ENCODE measurements around the gene INTS7. TPM values are rescaled to one million over a fixed set of nuclear protein-coding genes. Genes with fewer than 3 reads are reported as not detected.

INTS7 gene
- total RNA-seq, 1 experiment from 2014 or later, result 35.5 TPM

GRCh38 chr1:211932933-211933254, 102.5 kb downstream of the INTS7 start:
- Histone ChIP-seq H3K4me1 (ENCODE audit: control insufficient read depth, insufficient read depth, low read length) (no peaks in the 10 kb centered on the region), H3K27ac (ENCODE audit: low read length) (no peak overlapping the region), H3K36me3 (ENCODE audit: control insufficient read depth, insufficient read depth, low read length) (no peaks in the 10 kb centered on the region), H3K27me3 (ENCODE audit: control insufficient read depth, insufficient read depth, low read length) (no peaks in the 10 kb centered on the region), H3K9me3 (ENCODE audit: control insufficient read depth, insufficient read depth, low read depth, low read length) (no peaks in the 10 kb centered on the region), H3K4me3 (ENCODE audit: low read depth in 2 of 2, low read length in 2 of 2) (no peak overlapping the region)
- ATAC-seq (no peak), DNase-seq (ENCODE audit: low read depth, low spot score) (no peak)
- BruUV-seq (replicated peaks), result no TSS peak
- intact Hi-C loops (cut with micrococcal nuclease; ENCODE audit: unreplicated experiment), result no loop called here
- in situ Hi-C loops (cut with HindIII; ENCODE audit: low pct_unique_long_range_greater_than_20kb, low sequenced_read_pairs), result no loop called here
- POLR2A ChIA-PET, result no interaction called here
- CTCF ChIA-PET, result no interaction called here
- TF ChIP-seq SIN3A (IDR thresholded peaks at IDR 0.05; ENCODE audit: borderline replicate concordance, insufficient read depth, low read depth, low read length), result no peak
- no peak for TF ChIP-seq POLR2AphosphoS5 (IDR thresholded peaks at IDR 0.05; ENCODE audit: low read depth, low read length)
- TF ChIP-seq TCF7L2 (IDR thresholded peaks at IDR 0.05; ENCODE audit: low read depth, low read length), result no peak
- TF ChIP-seq, protein P1, sequence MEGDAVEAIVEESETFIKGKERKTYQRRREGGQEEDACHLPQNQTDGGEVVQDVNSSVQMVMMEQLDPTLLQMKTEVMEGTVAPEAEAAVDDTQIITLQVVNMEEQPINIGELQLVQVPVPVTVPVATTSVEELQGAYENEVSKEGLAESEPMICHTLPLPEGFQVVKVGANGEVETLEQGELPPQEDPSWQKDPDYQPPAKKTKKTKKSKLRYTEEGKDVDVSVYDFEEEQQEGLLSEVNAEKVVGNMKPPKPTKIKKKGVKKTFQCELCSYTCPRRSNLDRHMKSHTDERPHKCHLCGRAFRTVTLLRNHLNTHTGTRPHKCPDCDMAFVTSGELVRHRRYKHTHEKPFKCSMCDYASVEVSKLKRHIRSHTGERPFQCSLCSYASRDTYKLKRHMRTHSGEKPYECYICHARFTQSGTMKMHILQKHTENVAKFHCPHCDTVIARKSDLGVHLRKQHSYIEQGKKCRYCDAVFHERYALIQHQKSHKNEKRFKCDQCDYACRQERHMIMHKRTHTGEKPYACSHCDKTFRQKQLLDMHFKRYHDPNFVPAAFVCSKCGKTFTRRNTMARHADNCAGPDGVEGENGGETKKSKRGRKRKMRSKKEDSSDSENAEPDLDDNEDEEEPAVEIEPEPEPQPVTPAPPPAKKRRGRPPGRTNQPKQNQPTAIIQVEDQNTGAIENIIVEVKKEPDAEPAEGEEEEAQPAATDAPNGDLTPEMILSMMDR (IDR thresholded peaks at IDR 0.05), result no peak
- no peak for TF ChIP-seq REST (IDR thresholded peaks at IDR 0.05; ENCODE audit: insufficient read depth in 1 of 2, low read depth in 2 of 2, low read length in 1 of 2)

DNA sequence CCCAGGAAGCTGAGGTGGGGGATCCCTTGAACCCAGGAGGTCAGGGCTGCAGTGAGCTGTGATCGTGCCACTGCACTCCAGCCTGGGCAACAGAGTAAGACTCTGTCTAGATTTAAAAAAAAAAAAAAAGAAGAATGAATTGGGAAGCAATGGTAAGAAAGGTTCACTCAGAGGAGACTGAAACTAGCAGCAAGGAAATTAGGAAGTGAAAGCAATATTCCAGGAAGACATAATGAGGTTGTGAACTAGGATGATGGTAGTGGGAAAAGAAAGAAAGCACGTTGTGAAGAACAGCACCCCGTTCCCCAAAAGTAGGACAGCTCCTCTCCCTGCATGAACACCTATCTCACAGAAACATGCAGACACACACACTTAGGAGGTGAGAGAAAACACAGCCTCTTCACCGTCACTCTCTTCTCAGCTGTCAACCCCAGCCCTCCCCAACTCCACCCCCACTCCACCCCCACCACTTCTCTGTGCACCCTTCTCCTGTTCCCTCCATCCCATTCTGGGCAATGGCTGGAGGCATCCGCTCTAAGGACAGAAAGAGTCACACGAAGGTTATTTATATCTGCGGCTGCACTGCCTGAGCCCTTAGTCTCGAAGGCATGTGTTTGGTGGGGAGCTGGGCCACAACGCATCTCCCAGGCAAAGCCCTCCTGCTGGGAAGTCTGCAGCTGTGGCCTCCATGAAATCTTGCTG, 103.0 kb downstream of the INTS7 start:
- BruUV-seq (replicated peaks), result no TSS peak
- no peaks in the 10 kb centered on the region for H3K36me3 ChIP-seq (ENCODE audit: control insufficient read depth, insufficient read depth, low read length)
- TF ChIP-seq REST (IDR thresholded peaks at IDR 0.05; ENCODE audit: insufficient read depth in 1 of 2, low read depth in 2 of 2, low read length in 1 of 2) (no peak), SIN3A (IDR thresholded peaks at IDR 0.05; ENCODE audit: borderline replicate concordance, insufficient read depth, low read depth, low read length) (no peak), POLR2AphosphoS5 (IDR thresholded peaks at IDR 0.05; ENCODE audit: low read depth, low read length) (no peak), TCF7L2 (IDR thresholded peaks at IDR 0.05; ENCODE audit: low read depth, low read length) (no peak)
- TF ChIP-seq, protein P1 (IDR thresholded peaks at IDR 0.05), result no peak
- no peaks in the 10 kb centered on the region for H3K9me3 ChIP-seq (ENCODE audit: control insufficient read depth, insufficient read depth, low read depth, low read length)
- no peak overlapping the region for H3K4me3 ChIP-seq (ENCODE audit: low read depth in 2 of 2, low read length in 2 of 2)
- in situ Hi-C loops (cut with HindIII; ENCODE audit: low pct_unique_long_range_greater_than_20kb, low sequenced_read_pairs) (no loop called here), intact Hi-C loops (cut with micrococcal nuclease; ENCODE audit: unreplicated experiment) (no loop called here)
- ATAC-seq (no peak), DNase-seq (ENCODE audit: low read depth, low spot score) (no peak)
- H3K4me1 ChIP-seq (ENCODE audit: control insufficient read depth, insufficient read depth, low read length), result no peaks in the 10 kb centered on the region
- H3K27me3 ChIP-seq (ENCODE audit: control insufficient read depth, insufficient read depth, low read length), result no peaks in the 10 kb centered on the region
- CTCF ChIA-PET, result no interaction called here
- POLR2A ChIA-PET, result no interaction called here
- H3K27ac ChIP-seq (ENCODE audit: low read length), result no peak overlapping the region
